Stimulated activated CD8-positive, alpha-beta memory T cell treated with anti-CD3 and anti-CD28 coated beads, Interleukin-4, amount 100 ng/mL, for 4 hours (primary cell): ENCODE results near the gene MEIOB.
A peak's percentile ranks its signal among the peaks of the same experiment; 100 is the strongest.
"Not testable (repeated sequence)": the region's sequence is repeated elsewhere in the genome, so short reads cannot be mapped to it uniquely, and the experiment has no call there.

Experiments
- DNase-seq, 2 donors: peaks; one replicate each; pipeline ENCODE4 v3.0.0-alpha.2; 2020; ENCODE audit warnings: low read depth in 2 of 2, low spot score in 1 of 2

Gene MEIOB, protein sequence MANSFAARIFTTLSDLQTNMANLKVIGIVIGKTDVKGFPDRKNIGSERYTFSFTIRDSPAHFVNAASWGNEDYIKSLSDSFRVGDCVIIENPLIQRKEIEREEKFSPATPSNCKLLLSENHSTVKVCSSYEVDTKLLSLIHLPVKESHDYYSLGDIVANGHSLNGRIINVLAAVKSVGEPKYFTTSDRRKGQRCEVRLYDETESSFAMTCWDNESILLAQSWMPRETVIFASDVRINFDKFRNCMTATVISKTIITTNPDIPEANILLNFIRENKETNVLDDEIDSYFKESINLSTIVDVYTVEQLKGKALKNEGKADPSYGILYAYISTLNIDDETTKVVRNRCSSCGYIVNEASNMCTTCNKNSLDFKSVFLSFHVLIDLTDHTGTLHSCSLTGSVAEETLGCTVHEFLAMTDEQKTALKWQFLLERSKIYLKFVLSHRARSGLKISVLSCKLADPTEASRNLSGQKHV

DNA sequence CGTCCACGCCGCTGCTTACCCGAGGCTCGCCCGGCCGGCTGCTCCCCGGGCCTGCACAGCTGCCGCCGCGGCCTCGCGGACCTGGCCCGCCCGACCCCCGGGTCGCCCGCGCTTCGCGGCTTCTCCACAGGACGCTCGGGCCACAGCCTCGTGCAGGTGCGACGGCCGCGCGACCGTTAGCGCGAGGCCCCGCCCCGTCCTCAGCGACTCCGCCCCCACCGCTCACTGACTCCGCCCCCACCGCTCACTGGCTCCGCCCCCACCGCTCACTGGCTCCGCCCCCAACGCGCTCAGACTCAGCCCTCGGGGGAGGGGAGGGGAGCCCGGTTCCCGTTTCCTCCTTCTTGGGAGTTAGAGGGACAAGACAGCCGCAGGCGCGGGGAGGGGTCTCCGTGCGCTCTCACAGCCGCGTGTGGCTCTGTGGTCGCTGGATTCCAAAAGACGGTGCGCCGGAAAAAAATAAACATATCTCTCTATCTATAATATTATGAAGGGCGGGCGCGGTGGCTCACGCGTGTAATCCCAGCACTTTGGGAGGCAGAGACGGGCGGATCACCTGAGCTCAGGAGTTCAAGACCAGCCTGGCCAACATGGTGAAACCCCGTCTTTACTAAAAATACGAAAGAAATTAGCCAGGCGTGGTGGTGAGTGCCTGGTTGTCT, at the start of gene MEIOB:
Gene MEIOB (minus strand): TSS at position 191 of the 662 bp plus-strand sequence. CDS start 3,989 bp downstream, outside the sequence.
- peak in 1 of 2 donors; percentile 2 for DNase-seq

DNA sequence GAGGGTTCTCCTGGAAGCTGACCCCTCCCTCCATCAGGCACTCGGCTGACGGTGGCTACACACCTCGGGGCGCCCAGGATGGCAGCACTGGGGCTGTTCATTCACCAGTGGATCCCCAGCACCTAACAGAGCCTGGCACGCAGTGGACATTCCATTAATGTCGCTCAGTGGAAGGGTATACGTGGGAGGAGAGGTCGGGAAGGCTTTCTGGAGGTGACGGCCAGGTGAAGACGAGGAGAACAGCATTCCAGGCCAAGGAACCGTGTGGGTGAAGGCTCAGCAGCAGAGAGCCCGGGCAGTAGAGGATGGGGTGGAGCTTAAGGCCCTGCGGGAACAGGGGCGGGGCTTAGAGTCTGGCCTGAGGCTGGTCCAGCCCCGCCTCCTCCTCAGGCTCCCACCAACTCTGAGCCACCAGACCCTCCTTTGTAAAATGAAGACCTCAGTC, 48.8 kb upstream of the MEIOB start:
- DNase-seq, result no peak

DNA sequence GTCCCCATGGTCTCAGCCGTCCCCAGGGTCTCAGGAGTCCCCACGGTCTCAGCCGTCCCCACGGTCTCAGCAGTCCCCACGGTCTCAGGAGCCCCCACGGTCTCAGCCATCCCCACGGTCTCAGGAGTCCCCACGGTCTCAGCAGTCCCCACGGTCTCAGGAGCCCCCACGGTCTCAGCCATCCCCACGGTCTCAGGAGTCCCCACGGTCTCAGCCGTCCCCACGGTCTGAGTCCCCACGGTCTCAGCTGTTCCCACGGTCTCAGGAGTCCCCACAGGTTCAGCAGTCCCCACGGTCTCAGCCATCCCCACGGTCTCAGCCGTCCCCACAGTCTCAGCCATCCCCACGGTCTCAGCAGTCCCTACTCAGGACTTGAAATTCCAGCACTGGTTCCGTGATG, 48.2 kb upstream of the MEIOB start:
- not testable (repeated sequence) for DNase-seq

DNA sequence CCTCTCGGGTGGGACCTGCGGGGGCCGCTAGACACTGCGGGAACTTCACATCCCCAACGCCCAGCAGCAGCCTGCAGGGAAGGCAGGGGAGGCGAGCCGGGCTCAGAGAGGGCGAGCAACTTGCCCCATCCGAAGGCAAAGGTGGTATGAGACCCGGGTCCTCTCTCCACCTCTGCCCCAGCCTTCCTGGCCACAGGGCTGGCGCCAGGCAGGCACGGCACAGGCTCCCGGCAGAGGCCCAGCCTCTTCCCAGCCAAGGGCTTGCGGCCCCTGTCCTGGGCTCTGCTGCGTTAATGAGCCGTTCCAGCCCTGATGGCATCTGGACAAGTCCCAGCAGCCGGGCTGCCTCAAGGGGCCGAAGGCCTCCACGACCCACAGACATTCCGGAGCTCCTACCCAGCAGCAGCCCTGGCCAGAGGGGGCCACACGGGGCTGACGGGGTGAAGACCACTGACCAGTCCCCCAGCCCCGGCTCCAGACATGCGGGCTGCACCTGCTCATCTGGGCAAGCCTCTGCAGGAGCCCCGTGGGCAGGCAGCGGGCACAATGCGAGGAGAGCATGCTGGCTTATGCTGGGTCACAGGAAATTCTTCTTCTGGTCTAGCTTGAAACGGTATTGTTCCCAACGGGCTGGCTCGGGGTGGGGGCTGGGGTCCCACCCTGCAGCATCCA, 47.5 kb upstream of the MEIOB start:
- DNase-seq, result no peak

DNA sequence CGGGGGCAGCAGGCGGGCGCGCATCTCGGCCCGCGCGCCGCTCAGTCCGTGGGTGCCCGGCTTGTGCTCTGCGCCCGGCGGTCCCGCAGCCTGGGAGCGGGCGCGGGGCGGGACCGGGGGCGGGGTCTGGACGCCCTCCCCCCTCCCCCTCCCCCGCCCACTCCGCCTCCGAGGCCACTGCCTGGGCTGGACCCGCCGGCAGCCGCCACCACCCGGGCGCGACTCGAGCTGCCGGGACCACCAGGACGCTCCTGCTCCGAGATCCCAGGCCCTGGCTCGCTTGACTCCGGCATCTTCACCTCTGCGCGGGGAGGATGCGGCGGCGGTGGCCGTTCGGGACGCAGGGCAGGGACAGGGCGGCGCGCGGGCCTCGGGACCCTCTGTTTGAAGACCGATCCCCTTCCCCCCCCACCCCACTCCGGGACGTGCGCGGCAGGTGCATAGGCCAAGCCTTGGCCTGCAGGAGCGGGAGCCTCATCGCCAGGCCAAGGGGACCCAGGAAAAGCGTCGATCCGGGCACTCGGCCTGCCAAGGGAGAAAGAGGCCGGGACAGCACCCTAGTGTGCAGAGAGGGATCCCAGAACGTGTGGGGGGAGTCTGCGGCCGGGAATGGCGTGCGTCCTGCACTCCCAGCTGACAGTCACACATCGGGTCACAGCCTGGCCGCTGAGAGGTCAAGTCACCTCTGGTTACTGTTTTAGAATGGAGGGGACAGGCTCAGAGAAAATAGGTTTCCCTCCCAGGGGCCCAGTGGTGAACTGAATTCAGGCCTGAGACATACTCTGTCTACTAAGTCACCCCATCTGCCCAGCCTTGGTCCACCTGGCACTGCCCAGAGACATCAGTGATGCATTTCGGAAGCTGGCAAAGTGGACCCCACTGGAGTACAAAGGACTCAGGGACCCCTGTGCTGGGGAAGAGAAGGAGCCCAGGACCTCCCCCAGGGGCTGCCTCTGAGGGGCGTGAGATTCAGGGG, 46.7 kb upstream of the MEIOB start, which contains the start of gene HS3ST6:
Gene HS3ST6 (minus strand): TSS at position 65 of the 976 bp plus-strand sequence. CDS start 92 bp downstream, outside the sequence.
- DNase-seq, result no peak

DNA sequence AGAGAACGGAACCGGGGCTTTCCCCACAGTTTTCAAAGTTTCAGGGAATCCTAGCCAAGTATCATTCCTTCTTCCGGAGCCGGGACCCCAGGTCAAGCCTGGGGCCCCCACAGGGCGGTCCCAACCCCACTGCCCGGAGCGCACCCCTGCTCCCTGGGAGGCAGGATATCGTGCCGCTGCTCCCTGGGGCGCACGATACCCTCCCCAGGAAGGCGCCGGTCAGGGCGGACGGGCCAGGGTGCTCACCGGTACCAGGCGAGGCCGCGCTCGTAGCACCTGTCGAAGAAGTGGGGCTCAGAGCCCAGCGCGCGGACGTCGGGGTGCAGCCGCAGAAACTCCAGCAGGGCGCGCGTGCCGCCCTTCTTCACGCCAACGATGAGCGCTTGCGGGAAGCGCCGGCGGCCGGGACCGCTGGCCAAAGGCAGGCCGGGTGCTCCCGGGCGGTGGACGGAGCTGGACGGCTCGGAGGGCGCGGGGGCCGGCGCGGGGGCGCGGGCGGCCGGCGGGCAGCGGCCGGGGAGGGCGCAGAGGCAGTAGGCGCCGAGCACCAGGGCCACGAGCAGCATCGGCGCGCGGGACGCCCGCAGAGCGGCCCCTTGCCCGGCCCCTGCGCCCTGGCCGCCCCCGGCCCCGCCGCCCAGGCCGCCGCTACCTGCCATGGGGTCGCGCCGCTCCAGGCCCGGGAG, 45.8 kb upstream of the MEIOB start:
- DNase-seq, result no peak

DNA sequence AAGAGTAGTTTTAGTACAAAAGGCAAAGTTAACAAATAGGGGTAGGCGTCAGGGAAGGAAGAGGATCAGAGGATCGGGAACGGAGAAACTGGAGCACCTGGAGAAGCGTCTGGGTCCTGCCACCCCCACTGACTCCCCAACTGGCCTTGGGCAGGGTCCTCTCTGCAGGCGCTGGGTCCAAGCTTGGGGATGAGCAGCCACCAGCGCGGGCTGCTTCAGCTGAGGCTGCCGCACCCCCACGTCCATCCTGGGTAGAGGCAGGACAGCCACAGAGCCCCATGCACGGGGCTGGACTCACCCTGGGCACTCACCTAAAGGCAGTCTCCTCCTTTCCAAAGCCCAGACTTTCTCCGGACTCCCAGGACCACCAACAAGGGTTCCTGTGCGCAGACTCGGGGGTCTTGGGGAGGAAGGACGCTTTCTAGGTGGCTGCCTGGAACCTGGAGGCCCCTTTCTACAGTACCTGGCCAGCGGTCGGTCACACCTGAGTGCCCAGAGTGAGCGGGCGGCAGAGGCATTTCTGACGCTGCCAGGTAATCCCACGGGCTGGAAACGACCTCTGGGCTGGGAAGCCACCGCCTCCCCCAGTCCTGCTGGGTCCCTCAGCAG, 45.2 kb upstream of the MEIOB start:
- DNase-seq, result no peak

DNA sequence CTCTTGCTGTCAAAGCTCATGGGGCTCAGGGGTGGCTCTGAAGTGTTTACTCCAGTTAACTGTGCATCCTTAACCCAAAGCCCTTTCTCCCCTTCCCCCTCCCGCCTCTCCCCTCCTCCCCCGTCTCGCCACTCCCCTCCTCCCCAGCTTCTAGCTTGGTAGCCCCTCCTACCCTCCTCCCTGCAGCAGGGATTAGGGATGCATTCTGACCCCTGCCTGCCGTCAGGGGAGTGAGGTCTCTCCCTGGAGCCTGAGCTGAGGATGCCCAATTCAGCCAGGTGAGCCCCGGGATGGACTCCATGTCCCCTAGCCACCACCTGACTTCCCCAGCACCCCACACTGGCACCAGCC, 44.7 kb upstream of the MEIOB start:
- DNase-seq, result no peak

DNA sequence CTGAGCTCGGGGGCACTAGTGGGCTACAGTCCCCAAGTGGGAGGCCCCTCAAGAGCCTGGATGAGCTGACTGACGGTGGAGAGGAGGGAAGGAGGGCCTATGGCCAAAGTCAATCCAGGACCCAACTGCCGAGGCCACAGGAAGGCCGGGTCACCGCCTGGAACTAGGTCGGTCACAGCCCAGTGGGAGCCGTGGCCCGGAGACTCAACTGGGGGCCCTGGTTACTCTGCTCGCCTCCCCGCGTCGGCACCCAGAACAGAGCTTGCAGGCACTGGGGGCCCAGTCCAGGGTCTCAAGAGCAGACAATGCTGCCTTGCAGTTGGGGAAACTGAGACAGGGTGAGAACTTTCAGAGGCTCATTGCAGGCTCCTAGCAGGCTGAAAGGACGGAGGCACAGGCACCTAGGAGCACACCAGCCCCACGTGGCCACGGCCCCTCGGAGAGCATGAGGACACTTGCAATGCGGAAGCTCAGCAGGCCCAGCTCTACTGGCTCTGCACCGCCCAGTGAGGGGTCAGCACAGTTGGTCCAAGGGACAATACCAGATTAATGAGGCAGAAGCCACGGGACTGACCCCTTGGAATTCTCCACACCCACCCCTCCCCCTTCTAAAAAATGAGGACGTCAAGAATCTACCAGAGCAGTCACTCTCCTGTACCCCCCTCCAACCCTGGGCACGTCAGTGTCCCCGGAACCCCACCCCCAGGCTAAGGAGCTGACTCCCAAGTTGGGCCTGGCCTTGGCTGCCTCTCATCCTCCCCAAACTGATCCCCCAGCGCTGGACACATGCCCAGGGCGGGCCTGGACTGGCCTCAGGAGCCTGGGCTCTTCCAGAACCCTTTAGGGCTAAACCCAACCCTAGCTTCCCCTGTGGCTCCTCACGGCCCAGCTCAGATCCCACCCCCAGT, 44.0 kb upstream of the MEIOB start:
- no peak for DNase-seq

DNA sequence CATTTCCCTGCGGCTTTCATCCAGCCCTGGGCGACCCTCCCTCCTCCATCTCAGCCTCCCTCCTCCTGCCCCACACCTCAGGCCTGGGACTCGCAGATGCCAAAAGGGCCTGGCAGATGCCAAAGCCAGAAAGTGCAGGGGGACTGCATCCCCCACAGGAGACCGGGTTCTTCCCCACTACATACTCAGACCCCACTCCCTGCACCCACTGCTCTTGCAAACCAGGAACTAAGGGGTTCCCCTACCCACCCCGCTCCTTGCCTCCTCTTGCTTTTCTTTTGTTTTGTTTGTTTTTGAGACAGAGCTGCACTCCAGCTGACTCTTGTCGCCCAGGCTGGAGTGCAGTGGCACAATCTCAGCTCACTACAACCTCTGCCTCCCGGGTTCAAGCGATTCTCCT, 43.0 kb upstream of the MEIOB start:
- no peak for DNase-seq

DNA sequence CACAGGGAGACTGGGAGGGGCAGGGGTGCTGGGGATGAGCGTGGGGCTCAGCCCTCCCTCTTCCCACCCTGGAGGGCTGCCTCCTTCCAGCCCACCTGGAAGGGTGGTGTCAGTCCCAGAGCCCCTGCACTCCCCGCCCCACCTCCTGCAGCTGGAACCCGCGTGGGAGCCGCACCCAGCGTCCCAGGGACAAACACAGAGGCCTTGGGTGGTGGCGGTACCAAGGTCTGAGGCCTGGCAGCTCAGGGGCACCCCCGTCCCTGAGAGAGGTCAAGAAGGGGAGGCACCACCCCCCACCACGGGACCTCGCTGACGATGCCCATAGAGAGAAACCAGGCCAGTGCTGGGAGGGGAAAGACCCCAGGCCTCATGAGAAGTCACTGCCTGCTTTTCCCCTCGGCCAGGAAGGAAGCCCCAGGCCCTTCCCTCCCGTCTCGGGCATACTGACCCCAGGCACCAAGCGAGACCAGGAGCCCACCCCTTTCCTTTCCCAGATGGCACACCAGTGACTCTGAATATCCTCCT, 42.2 kb upstream of the MEIOB start:
- DNase-seq, result no peak

DNA sequence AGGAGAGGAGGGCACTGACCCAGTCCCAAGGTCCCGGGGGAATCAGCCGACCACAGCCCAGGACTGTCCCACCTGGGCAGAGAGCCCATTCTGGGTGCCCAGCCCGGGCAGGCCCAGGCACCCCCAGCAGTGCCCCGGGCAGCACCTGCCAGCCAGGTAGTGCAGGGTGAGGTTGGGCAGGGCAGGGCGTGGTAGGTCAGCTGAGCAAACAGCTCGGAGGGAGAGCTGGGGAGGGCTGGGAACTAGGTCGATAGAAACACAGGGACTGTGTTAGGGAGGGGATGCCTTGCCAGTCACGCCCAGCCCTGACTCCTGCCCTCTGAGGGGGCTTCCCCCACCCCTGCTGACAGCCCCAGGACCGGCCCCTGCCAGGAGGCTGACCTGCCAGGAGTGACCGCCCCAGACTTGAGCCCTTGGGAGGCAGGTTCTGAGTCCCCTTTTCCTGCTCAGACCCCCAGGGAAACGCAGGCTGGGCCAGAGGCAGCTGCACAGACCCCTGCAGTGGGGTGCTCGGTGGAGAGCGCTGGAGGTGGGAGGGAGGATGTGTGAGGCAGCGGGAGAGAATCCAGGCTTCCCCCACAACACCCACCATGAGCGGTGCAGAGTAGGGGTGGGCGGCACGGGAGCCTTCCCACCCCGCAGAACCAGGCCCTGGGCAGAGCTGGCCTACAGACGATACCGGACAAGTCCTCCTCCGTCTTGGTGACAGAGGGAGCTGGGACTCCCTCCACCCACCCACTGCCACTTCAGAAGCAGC, 41.5 kb upstream of the MEIOB start:
- no peak for DNase-seq

DNA sequence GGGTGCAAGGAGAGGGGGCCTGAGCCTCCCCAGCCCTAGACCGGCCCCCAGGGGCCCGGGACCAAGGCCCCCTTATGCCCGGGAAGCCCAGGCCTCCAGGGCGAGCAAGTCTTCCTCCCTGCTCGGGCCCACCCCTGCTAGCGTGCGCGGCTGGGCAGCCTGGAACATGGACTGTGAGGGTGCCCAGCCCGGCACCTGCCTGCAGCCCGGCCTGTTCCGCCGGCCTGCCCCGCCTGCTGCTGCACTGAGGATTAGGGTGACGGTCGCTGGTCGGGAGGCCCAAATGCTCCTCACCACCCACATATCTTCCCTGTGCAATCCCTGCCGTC, 40.2 kb upstream of the MEIOB start:
- no peak for DNase-seq

DNA sequence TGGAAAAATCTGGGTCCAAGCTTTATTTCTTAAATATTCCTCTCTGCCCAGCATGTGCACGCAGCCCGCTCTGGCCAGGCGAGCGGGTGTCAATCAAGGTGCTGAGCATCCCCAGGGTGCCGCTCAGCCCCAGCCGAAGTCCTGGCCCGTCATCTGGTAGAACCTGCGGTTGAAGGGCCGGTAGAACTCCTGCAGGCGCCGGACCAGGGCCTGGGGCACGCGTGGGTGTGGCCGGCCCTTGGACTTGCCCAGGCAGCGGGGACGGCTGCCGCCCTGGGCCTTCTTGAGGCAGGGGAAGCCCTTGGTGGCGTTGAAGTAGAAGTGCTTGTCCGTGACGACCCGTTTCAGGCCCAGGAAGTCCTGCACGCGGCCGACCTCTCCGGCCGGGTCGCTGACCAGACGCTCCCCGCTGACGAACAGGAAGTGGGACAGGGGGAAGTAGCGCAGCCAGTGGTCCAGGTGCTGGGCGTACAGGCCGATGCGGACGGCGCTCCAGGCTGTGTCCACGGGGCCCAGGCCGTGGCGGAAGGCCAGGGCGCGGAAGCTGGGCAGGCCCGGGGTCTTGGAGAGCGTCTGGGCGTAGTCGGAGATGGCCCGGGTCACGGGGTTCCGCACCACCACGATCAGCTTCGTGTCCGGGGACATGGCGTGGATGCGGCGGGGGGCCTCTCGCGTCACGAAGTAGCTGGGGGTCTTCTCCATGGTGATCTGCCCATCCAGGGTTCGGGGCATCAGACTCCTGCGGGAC, 39.7 kb upstream of the MEIOB start:
- DNase-seq, result no peak

DNA sequence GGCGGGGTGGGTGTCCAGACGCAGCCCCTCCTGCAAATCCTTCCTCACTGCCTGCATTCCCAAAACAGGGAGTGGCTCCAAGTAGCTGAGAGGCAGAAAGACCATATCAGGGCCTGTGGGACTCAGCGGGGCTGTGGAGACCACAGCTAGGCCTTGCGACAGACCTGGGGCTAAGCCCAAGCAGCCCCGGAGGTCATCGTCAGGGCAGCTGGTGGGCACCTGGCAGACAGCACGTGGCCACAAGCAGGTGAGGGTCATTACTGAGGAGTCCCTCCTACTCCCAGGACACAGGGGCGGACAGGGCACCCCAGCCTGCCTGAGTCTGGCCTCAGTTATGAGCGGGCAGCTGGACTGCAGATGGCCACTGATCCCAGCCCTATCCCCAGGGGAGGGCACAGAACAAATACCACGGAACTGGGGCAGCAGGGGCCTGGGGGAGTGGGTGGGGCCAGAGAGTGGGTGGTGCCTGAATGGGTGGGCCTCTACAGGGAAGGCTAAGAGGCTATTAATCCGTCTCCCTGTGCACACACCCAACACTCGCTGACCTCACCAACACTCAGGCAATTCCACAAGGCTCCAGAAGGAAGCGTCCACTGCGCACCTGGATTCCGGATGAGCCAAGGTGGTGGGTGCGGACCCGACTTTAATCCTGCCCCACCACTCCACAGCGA, 37.7 kb upstream of the MEIOB start:
- DNase-seq, result no peak

DNA sequence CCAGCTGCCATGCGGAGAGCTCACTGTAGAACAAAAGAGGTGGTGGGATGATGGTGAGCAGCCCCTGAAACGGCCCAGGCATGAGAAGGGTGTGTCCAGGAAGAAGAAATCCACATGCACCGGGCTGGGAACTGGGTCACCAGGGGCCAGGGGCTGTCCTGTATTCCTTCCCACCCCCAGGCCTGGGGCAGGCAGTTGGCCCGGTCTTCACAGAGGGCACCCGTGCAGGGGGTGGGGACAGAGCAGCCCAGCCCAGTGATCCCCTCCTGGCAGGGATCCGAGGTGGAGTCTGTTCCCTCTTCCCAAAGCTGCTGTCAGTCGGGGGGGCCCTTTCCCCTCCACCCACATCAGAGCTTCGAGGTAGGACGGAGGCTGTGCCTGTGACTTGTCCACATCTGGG, 37.0 kb upstream of the MEIOB start:
- DNase-seq, result no peak

DNA sequence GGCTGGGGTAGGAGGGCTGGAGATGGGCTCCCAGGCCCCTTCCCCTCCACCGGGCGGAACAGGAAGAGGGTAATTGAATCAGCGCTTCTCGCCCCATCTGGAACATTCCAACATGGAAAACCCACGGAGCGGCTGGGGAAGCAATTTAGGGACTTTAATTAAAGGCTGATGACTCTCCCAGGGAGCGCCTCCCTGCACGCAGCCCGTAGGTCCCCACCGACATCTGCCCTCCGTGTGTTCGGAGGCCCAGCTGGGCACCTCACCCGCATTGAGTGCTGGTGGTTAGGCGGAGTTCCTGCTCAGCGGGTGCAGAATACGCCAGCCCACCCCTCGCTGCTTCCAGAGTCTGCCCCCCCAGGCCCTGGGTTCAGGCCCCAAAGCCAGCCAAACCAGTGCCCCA, 36.2 kb upstream of the MEIOB start:
- DNase-seq, result no peak
